Measurements from ENCODE around the gene KLHDC10.

DNA sequence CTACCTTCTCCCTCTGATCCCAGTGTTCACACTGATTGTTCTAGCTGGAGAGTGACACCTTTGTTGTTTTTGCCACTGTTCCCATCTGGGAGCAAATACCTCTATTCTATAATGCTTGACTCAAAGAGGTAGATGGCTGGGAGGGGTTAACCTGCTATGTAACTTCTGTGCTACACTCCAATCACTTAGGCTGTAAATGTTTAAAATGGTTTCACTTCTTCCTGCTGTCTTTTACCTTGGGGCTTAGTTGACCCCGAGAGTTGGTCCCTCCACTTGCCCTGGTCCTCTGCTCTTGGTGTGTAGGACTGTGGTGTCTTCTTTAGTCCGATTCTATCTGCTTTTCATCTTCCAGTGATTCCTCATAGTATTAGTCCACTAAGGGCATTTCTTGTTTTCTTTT lies 22.3 kb downstream of the KLHDC10 start:
- TF ChIP-seq, protein P1, sequence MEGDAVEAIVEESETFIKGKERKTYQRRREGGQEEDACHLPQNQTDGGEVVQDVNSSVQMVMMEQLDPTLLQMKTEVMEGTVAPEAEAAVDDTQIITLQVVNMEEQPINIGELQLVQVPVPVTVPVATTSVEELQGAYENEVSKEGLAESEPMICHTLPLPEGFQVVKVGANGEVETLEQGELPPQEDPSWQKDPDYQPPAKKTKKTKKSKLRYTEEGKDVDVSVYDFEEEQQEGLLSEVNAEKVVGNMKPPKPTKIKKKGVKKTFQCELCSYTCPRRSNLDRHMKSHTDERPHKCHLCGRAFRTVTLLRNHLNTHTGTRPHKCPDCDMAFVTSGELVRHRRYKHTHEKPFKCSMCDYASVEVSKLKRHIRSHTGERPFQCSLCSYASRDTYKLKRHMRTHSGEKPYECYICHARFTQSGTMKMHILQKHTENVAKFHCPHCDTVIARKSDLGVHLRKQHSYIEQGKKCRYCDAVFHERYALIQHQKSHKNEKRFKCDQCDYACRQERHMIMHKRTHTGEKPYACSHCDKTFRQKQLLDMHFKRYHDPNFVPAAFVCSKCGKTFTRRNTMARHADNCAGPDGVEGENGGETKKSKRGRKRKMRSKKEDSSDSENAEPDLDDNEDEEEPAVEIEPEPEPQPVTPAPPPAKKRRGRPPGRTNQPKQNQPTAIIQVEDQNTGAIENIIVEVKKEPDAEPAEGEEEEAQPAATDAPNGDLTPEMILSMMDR (IDR thresholded peaks at IDR 0.05; ENCODE audit: low read depth, low read length): no peak
- TF ChIP-seq EZH2phosphoT487 (IDR thresholded peaks at IDR 0.05; ENCODE audit: low read depth): no peak
